Stimulated activated CD4-positive, alpha-beta T cell treated with anti-CD3 and anti-CD28 coated beads, Interleukin-12 subunit alpha, Interleukin-12 subunit beta, amount 100 ng/mL, for 4 hours (primary cell): Measurements from ENCODE around the gene ZNRF3.

ENCODE experiments used
- DNase-seq: peaks from one replicate; pipeline ENCODE4 v3.0.0-alpha.2; 2020

ZNRF3 gene

DNA sequence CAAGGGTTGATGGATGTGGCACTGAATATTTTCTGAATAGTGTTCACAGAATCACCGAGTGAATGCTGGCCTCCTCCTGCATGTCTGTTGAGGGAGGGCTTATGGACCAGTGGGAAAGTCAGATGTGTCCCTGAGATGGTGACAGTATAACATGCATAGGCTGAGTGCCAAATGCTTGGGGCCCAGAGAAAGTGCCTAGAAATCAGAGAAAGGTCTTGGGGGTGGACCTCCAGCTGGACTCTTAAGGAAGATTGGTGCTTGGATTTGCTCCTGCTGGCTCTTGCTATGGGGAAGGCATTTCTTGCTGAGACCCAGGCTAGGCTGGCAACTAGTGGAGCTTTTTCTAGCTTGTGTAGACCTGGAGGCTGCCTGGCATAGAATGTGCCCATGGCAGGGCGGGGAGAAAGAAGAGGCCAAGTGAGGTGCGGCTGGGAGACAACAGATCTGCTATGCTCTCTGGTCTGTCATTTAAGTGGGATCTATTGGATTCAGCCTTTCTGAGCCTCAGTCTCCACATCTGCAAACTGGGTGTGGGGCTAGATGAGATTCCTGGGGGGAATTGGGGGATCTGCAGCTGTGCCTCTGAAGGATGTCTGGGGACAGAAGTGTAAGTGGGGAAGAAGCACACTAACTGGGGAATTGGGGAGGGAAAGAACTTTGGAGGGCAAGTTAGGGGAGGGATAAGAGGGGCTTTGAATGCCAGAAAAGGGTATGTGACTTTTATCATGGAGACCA, 27.4 kb downstream of the ZNRF3 start:
- no peak for DNase-seq

DNA sequence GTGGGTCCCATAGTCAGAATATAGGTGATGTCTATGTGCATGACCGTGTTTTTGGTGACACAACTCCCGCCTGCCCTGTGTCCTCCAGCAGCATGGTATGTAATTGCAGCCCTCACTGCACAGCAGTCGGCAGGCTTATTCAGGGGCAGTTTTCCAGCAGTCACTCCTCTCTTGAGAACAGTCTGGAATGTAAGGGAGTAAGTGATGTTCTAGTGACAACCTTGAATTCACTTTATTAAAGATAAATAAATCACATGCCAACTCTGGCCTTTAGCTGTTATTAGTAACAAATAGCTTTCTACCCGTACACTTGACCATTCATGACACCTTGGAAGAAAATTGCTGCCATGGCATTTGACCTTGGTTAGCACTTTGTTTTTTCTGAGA, 27.9 kb downstream of the ZNRF3 start:
- DNase-seq, result no peak

DNA sequence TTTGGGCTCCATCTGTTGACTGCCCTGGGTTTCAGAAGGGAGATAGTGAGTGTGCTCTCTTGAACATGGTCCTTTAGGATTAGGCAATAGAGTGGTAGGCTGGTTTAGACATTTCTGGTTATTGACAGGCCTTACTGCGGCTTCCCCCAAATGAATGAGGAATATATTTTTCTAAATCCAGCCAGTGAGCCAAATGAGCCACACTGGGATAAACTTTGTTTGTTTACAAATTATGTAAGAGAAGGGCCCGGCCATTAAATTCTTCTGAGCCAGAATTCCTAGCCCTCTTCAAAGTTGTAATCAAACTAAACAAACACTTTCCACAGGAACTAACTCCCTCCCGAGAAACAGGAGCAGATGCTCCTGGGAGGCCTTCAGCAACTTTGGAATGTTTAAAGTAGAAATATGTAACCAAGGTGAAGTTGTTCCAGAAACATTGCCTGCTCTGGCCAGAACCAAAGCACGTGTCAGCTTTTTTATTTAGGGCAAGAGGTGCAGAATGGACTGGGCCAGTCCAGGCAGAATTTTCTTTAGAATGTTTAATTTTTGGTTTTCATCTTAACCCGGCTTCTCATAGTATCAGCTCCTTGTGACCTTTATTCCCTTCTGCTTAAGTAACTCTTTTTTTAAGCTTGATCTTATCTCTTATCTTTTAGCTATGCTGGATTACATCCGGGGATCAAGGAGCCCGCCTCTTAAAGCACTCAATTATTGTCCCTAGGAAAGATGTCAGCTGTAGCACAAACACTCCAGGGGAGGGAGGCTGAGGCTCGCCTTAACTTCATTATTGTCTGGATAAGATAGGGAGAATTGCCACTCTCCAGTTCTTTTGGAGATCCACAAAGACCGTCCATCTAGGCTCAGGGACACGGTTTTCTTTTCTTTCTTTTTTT, 28.7 kb downstream of the ZNRF3 start:
- DNase-seq, result no peak

DNA sequence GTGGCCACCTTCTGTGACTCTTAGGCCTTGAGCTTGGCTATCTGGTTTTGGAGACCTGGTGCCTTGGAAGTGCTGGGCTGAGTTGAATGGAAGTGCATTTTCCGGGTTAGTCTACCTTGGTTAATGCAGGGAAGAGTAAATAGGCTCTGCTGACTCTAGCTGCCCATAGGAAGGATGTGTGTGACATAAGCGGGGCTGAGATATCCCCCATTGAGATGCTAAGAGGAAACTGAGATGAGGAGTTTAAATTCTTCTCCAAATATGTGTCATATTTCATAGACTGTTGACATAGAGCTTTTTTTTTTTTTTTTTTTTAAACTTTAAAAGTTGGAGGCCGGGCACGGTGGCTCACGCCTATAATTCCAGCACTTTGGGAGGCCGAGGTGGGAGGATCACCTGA, 30.8 kb downstream of the ZNRF3 start:
- no peak for DNase-seq

- no peak for DNase-seq
Measured at GRCh38 chr22:28915969-28916368, 32.6 kb downstream of the ZNRF3 start.

DNA sequence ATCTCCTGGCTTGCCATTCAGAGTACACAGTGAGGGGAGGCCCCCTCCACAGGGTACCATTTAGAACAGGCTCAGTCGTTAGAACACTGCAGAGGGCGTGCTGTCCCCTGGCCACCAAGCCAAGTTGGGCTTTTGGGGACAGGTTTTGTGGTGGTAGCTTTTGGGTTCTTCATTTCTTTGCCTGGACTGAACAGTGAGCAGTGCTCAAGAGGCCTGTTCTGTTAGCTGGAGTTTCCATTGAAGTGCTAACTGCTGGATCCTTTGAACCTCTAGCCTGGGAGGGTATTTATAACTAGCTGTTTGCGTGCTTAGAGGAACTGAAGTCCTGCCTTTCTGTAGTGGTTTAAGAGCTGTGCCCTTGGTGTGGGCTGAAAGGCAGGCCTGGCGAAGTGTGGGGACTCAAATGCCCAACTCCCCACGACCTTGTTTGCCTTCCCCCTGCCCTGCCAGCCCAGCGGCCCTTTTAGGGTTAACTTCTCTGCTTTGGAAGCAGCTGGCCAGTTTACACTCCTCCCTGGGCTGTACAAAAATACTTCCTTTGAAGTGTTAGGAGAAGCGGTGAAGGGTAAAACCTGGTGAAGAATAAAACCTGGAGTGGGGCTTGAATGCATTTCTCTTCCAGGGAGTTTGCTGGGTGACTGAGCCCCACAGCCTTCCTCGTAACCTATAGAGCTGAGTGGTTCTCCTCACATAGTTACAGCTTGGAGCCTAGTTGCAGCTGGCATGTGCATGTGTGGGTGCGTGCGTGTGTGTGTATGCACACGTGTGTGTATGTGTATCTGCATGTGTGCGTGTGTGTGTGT, 34.6 kb downstream of the ZNRF3 start:
- DNase-seq, result no peak

- no peak for DNase-seq
Measured at GRCh38 chr22:28918550-28919271, 35.3 kb downstream of the ZNRF3 start.

DNA sequence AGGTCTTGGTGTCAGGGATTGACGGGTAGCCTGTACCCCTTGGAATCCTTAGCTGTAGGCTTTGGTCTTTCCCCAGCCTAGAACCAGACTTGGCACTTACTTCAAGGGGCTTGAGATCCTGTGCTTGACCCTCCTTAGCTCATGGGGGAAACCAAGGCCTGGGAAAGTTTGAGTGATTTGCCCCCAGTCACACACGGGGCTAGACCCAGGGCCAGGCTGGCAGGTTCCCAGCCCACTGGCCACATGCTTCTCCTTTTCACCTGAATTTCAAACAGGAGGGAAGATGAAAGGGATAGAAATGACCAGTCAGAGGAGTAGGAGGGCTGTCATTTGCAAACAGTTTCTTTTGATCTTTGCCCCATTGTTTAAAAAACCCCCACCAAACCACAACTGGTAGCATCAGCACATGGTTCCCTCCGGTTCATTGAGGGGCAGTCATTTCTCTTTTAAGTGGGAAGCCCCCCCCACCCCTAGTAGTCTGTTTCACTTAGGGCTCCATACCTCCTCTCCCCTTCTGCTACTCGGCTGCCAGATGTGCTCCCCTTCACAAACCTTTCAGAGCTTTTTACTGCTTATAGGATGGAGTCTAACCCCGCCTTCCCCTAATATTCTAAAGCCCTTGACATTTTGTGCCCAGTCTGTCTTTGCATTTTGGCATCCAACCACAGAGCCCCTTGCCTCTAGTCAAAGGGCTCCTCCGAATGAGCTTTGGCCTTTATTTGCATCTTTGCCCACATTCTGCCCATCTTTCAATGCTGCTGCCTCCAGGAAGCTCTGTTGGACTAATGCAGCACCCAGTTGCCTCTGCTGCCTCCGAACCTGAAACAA, 37.6 kb downstream of the ZNRF3 start:
- DNase-seq, result no peak

DNA sequence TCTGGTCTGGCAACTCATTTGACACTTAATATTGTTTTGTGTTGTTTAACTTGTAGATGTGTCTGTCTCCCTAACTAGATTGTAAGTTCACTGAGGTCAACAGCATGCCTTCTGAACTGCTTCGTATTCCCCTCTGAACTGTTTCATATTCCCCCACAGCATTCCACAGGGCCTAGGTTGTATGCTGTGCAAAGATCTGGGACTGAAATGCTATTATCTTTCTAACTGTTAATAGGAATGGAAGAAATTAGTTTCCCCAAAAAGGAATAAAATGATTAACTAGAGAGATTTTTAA, 38.2 kb downstream of the ZNRF3 start:
- DNase-seq, result no peak

- DNase-seq, result no peak
Measured at GRCh38 chr22:28922540-28923244, 39.3 kb downstream of the ZNRF3 start.

DNA sequence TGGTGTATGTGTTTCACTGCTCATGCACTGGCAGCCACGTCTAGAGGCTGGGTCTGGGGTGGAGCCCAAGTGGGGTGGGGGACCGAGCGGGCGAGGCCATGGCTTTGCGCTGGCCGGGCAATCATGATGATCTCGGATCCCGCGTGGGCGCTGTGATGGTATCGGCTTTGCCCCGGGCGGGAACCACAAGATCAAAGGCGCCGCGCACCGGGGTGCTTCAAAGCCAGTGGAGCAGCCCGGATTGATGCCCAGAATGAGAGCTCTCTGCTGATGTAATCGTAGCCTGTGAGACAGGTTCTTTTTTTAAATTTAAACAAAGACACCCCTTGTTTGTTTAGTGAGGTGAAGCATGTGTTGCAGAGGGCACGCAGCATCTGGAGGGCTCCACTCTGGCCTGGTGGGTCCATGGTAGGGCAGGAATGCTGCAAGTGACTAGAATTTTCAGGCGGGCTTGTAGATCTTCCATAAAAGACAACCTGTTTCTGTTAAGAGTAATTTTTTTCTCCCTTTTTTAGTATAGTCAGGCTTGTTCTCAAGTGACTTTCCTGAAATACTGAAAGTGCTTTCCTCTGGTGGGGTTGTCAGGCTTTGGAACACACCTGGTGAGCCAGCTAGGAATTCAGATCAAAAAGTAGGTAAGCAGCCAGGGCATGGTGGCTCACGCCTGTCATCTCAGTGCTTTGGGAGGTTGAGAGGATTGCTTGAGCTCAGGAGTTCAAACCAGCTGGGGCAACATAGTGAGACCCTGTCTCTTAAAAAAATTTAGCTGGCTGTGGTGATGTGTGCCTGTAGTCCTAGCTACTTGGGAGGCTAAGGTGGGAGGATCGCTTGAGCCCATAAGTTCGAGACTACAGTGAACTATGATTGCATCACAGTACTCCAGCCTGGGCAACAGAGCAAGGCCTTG, 40.7 kb downstream of the ZNRF3 start:
- no peak for DNase-seq

DNA sequence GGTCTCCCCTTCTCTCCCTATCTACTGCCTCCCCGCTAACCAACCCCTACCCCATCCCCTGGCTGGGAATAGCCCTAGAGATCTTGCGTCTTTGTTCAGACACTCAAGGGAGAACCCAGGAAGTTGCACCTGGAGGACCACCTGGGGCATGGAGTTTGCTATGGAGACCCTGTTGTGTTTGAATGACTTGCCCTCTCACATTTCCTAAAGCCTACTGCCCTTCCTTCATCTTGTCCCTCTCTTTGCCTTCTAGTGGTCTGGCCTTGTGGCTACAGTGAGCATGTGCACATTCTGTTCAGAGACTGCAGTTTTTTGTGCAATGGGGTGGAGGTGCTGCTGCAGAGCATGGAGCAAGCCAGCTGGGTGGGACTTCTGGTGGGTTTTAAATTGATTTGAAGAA, 42.5 kb downstream of the ZNRF3 start:
- DNase-seq, result no peak

DNA sequence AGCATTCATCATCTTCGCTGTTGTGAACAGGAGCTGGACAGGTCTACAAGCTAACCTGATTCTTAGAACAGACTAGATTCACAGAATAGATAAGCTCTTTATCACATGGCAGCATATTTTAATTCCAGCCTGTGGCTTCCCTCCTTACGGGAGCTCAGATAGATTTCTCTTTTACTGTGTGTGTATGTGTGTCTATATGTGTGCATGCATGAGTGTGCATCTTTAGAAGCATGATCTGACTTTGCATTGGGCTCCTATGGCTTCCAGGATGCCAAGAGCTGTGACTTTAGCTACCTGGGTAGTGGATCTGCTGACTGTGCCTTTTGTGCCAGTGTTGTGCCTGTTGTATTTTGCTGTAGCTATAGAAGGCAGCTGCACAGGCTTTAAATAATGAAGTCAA, 44.3 kb downstream of the ZNRF3 start:
- DNase-seq, result no peak

DNA sequence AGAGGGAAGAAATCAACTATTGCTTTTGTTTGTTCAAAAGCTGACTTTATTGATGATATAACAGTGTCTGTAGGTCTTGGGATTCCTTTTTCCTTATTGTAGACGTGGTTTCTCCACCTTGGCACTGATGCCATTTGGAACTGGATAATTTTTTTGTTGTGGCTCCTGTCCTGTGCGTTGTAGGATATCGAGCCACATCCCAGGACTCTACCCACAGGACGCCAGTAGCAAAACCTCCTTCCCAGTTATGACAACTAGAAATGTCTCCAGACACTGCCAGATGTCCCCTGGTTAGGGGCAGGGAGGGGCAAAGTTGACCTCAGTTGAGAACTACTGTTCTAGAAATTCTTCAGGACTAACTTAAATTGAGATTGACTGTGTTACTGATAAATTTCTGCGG, 45.8 kb downstream of the ZNRF3 start:
- DNase-seq, result no peak

GRCh38 chr22:28930357-28931007, 47.1 kb downstream of the ZNRF3 start:
- DNase-seq, result no peak

- DNase-seq, result no peak
Measured at GRCh38 chr22:28931844-28932567, 48.6 kb downstream of the ZNRF3 start.

- no peak for DNase-seq
Measured at GRCh38 chr22:28933321-28933720, 49.9 kb downstream of the ZNRF3 start.

GRCh38 chr22:28934026-28934425, 50.7 kb downstream of the ZNRF3 start:
- DNase-seq, result no peak

DNA sequence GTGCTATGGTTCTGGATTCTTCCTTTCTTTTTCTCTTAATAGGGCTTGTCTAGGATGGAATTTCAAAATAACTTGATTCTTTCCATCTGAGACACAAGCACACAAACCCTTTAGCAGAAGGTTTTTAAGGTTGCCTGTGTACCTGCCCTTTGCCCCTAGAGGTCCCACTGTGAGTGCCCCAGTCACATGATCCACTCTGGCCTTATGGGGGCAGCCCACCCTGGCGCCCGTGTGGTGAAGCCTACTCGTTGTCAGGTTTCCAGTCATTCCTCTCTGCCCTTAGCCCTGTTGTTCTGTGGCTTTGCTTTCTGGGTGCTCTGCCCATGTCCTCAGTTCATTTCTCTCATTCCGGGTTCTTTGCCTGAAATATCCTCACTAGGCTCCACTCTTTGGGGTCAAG, 51.8 kb downstream of the ZNRF3 start:
- no peak for DNase-seq
